Measurements from ENCODE around the gene ADGRG4.

GRCh38 chrX:136306182-136306581 is 5.4 kb downstream of the ADGRG4 start:
- TF ChIP-seq SUZ12 (IDR thresholded peaks at IDR 0.05; ENCODE audit: extremely low read depth, insufficient read depth, insufficient read length) (no peak), YY1 (IDR thresholded peaks at IDR 0.05; ENCODE audit: insufficient read depth, insufficient read length) (no peak)
